A549 (cell line): Measurements from ENCODE around the gene FAM131B. TPM values are rescaled to one million over a fixed set of nuclear protein-coding genes. Genes with fewer than 3 reads are reported as not detected.

Experiments used
- ATAC-seq, 2 experiments: fragments of 200-7000 bp in 1 of 2; fragments of >200 bp in 1 of 2; cut with Nextera tagmentation in 1 of 2; cut with Tn5 transposase in 1 of 2; 3 replicates each; pipeline versions ENCODE4 v1.8.0 to v1.9.1; 2018 to 2020; ENCODE audit warnings: mild to moderate bottlenecking in 1 of 2, moderate library complexity in 1 of 2
- CTCF ChIA-PET: fragments of 300-600 bp; sonication (Branson Sonifier 250); formaldehyde crosslinking; extraction: SDS; loops from one replicate; lab custom pipeline; 2021; ENCODE audit warnings: antibody characterized with exemption, inconsistent platforms; lab: Yijun Ruan, JAX
- POLR2A ChIA-PET: fragments of 350-600 bp; formaldehyde crosslinking; extraction: SDS; loops from one replicate; lab custom pipeline; 2021; ENCODE audit warnings: antibody characterized with exemption, inconsistent platforms; lab: Yijun Ruan, JAX
- DNase-seq, 2 experiments: peaks; one replicate each; pipeline versions ENCODE4 v3.0.0 to v3.0.0-alpha.2; 2011 to 2016; ENCODE audit warnings: low read depth in 1 of 2, low spot score in 1 of 2
- FAIRE-seq: peaks from 2 replicates; lab custom pipeline; 2011; peaks lifted over from hg19 to GRCh38; lab: Jason Lieb, UNC
- H3K27ac ChIP-seq, 2 experiments: fragments of >200 bp; sonication (Bioruptor Twin); formaldehyde crosslinking; 3 replicates each; pipeline ENCODE4 v1.5.1; 2016 to 2017
- H3K4me1 ChIP-seq: fragments of >200 bp; sonication (Bioruptor Twin); formaldehyde crosslinking; 3 replicates; pipeline ENCODE4 v1.6.1; 2016
- H3K4me2 ChIP-seq: fragments of >200 bp; sonication (Bioruptor Twin); formaldehyde crosslinking; 3 replicates; pipeline ENCODE4 v1.6.1; 2016
- H3K4me3 ChIP-seq: fragments of >200 bp; sonication (Bioruptor Twin); formaldehyde crosslinking; 3 replicates; pipeline ENCODE4 v1.5.1; 2016
- H3K9me3 ChIP-seq: fragments of >200 bp; sonication (Bioruptor Twin); formaldehyde crosslinking; 3 replicates; pipeline ENCODE4 v1.6.1; 2016
- BCL3 ChIP-seq: fragments of >200 bp; sonication (Bioruptor Twin); formaldehyde crosslinking; IDR thresholded peaks from 3 replicates; pipeline ENCODE4 v1.6.1; 2016
- CBX2 ChIP-seq: fragments of 200-600 bp; sonication (generic); IDR thresholded peaks from 2 replicates; pipeline ENCODE4 v1.6.1; 2016; ENCODE audit warnings: low read depth, mild to moderate bottlenecking, borderline replicate concordance
- CEBPB ChIP-seq, 2 experiments: fragments of >200 bp in 1 of 2; sonication (Bioruptor Twin) in 1 of 2; formaldehyde crosslinking in 1 of 2; IDR thresholded peaks; 2 replicates each; pipeline ENCODE4 v1.6.1; 2012 to 2016
- CHD4 ChIP-seq: fragments of 200-600 bp; sonication (generic); IDR thresholded peaks from 2 replicates; pipeline ENCODE4 v1.6.1; 2016; ENCODE audit warnings: antibody characterized with exemption, mild to moderate bottlenecking, borderline replicate concordance
- CTCF ChIP-seq: fragments of >200 bp; sonication (Bioruptor Twin); formaldehyde crosslinking; IDR thresholded peaks from 3 replicates; pipeline ENCODE4 v1.5.1; 2016
- EHMT2 ChIP-seq: fragments of 200-600 bp; sonication (generic); IDR thresholded peaks from 2 replicates; pipeline ENCODE4 v1.6.1; 2016; ENCODE audit warnings: antibody characterized with exemption, low read depth, mild to moderate bottlenecking, moderate library complexity
- ELK1 ChIP-seq: fragments of 150-350 bp; IDR thresholded peaks from 2 replicates; pipeline ENCODE4 v1.6.1; 2014; ENCODE audit warnings: low read depth, mild to moderate bottlenecking, low read length
- ESRRA ChIP-seq: fragments of 150-350 bp; IDR thresholded peaks from 2 replicates; pipeline ENCODE4 v1.6.1; 2014; ENCODE audit warnings: mild to moderate bottlenecking, low read length, borderline replicate concordance
- FOSB ChIP-seq: fragments of 250-450 bp; sonication (Bioruptor Pico); IDR thresholded peaks from 2 replicates; pipeline ENCODE4 v1.5.0; 2020; ENCODE audit warnings: mild to moderate bottlenecking, moderate library complexity
- FOXS1 ChIP-seq: fragments of 250-450 bp; sonication (Bioruptor Pico); IDR thresholded peaks from 2 replicates; pipeline ENCODE4 v1.5.0; 2020; ENCODE audit warnings: mild to moderate bottlenecking, moderate library complexity
- HDAC2 ChIP-seq: fragments of 200-600 bp; sonication (generic); IDR thresholded peaks from 2 replicates; pipeline ENCODE4 v1.6.1; 2016
- HEYL ChIP-seq: fragments of 250-450 bp; sonication (Bioruptor Pico); IDR thresholded peaks from 2 replicates; pipeline ENCODE4 v1.8.0; 2021; ENCODE audit warnings: mild to moderate bottlenecking, moderate library complexity
- HOXB13 ChIP-seq: fragments of 250-450 bp; sonication (Bioruptor Pico); IDR thresholded peaks from 2 replicates; pipeline ENCODE4 v1.5.0; 2020; ENCODE audit warnings: low read depth, mild to moderate bottlenecking, moderate library complexity
- HOXB5 ChIP-seq: fragments of 250-450 bp; sonication (Bioruptor Pico); IDR thresholded peaks from 2 replicates; pipeline ENCODE4 v1.5.0; 2020; ENCODE audit warnings: mild to moderate bottlenecking, moderate library complexity
- KDM5A ChIP-seq: fragments of 200-600 bp; sonication (generic); IDR thresholded peaks from 2 replicates; pipeline ENCODE4 v1.6.1; 2016; ENCODE audit warnings: antibody characterized with exemption, mild to moderate bottlenecking
- MAFK ChIP-seq: fragments of 450-650 bp; IDR thresholded peaks from 2 replicates; pipeline ENCODE4 v1.6.1; 2014; ENCODE audit not compliant: partially characterized antibody
- MAX ChIP-seq: IDR thresholded peaks from 2 replicates; pipeline ENCODE4 v1.6.1; 2012
- MAZ ChIP-seq: fragments of 150-350 bp; IDR thresholded peaks from 2 replicates; pipeline ENCODE4 v1.6.1; 2014; ENCODE audit warnings: antibody characterized with exemption, low read depth, low read length, borderline replicate concordance
- MYC ChIP-seq: IDR thresholded peaks from 2 replicates; pipeline ENCODE4 v1.6.1; 2012; ENCODE audit warnings: mild to moderate bottlenecking, inconsistent platforms, low read length, improper control_type of control experiment, borderline replicate concordance
- NR3C1 ChIP-seq: fragments of >200 bp; sonication (Bioruptor Twin); formaldehyde crosslinking; IDR thresholded peaks from 3 replicates; pipeline ENCODE4 v1.6.1; 2017
- RAD21 ChIP-seq, 2 experiments: fragments of >200 bp in 1 of 2; sonication (Bioruptor Twin) in 1 of 2; formaldehyde crosslinking in 1 of 2; IDR thresholded peaks in 1 of 2; conservative IDR thresholded peaks in 1 of 2; 2 replicates in 1 of 2; 3 replicates in 1 of 2; pipeline ENCODE4 v1.6.1; 2012 to 2018; ENCODE audit warnings: inconsistent platforms in 1 of 2
- RARB ChIP-seq: fragments of 250-450 bp; sonication (Bioruptor Pico); IDR thresholded peaks from 2 replicates; pipeline ENCODE4 v1.8.0; 2021; ENCODE audit warnings: mild to moderate bottlenecking, moderate library complexity
- RFX5 ChIP-seq: fragments of 450-650 bp; IDR thresholded peaks from 2 replicates; pipeline ENCODE4 v1.7.1; 2014; ENCODE audit warnings: antibody characterized with exemption, mild to moderate bottlenecking, moderate library complexity
- SMC3 ChIP-seq: fragments of >200 bp; sonication (Bioruptor Twin); formaldehyde crosslinking; IDR thresholded peaks from 3 replicates; pipeline ENCODE4 v1.6.1; 2018; ENCODE audit warnings: inconsistent platforms
- SREBF2 ChIP-seq: fragments of 450-650 bp; IDR thresholded peaks from 2 replicates; pipeline ENCODE4 v1.6.1; 2014; ENCODE audit warnings: mild to moderate bottlenecking, moderate library complexity
- TP53 ChIP-seq: fragments of 250-450 bp; sonication (Bioruptor Pico); IDR thresholded peaks from 2 replicates; pipeline ENCODE4 v1.5.0; 2021; ENCODE audit warnings: mild to moderate bottlenecking, moderate library complexity
- ZC3H11A ChIP-seq: fragments of 450-650 bp; IDR thresholded peaks from 2 replicates; pipeline ENCODE4 v1.6.1; 2014; ENCODE audit warnings: antibody characterized with exemption, mild to moderate bottlenecking
- WGBS: methylation state at CpG from one replicate; pipeline ENCODE4 v1.1.6; 2017; ENCODE audit errors: missing lambda C conversion rate; 5-methylcytosine and 5-hydroxymethylcytosine counted together
- polyA plus RNA-seq, 4 experiments: library from polyadenylated mRNA; depleted of rRNA in 3 of 4; stranded (reverse); fragments of >200 nt; fragmentation: RNase III in 1 of 4; extraction: RNeasy Plus Mini Kit Qiagen cat#74134 plus additional on column Dnase treatment in 1 of 4; gene quantifications; 2 replicates in 3 of 4; 3 replicates in 1 of 4; pipeline ENCODE4 v1.2.3, GENCODE V29; 2011 to 2017

The FAM131B gene
- polyA plus RNA-seq, 2 of the 4 experiments (the other 2 are of a cell fraction), result 0.19 to 0.52 TPM

GRCh38 chr7:143391462-143392404 is 29.2 kb upstream of the FAM131B start (continued):
- no peak for TF ChIP-seq FOXS1 (CRISPR knock-in tag)
- TF ChIP-seq ESRRA, result no peak
- TF ChIP-seq SMC3, result no peak
- TF ChIP-seq HOXB13 (CRISPR knock-in tag), result no peak
- no peak for TF ChIP-seq MAX
- TF ChIP-seq CEBPB (IDR thresholded peaks at IDR 0.05), result no peak
- TF ChIP-seq, all 56 proteins: peak for 0

- no peak overlapping the region for H3K4me3 ChIP-seq
- CTCF ChIA-PET, result interaction anchor here (0.8 to 3.8 kb wide), 4 partner anchors 11 to 46 kb away, joined by 3 to 20 read pairs (median 12); no protein-coding TSS in a partner anchor
- H3K4me1 ChIP-seq, result peaks cover 19% of the 10 kb centered on the region; the same call in 1 of the 3 replicates
- POLR2A ChIA-PET, result no interaction called here
- TF ChIP-seq FOSB (CRISPR knock-in tag), result no peak
- no peak for TF ChIP-seq RFX5
- no peak for TF ChIP-seq ELK1
- no peak for TF ChIP-seq HEYL (CRISPR knock-in tag)
- TF ChIP-seq HOXB5 (CRISPR knock-in tag), result no peak
- TF ChIP-seq TP53 (CRISPR knock-in tag), result no peak
- no peak for TF ChIP-seq SREBF2
- no peak for TF ChIP-seq EHMT2
- no peak for TF ChIP-seq MYC
- no peak for TF ChIP-seq CBX2
- TF ChIP-seq NR3C1, result no peak
- no peak for TF ChIP-seq BCL3
- DNase-seq, result no peak
- no peak for FAIRE-seq
- no peak overlapping the region for H3K4me2 ChIP-seq
- no peak overlapping the region for H3K27ac ChIP-seq
- no peaks in the 10 kb centered on the region for H3K9me3 ChIP-seq
- WGBS, result 98% methylated on average over 9 of the region's 9 CpGs
- no peak for ATAC-seq
Measured at GRCh38 chr7:143390773-143391317, 28.3 kb upstream of the FAM131B start.

GRCh38 chr7:143390104-143390772 is 27.7 kb upstream of the FAM131B start:
- ATAC-seq (no peak), FAIRE-seq (no peak), DNase-seq (no peak)
- WGBS, result 93% methylated on average over 10 of the region's 10 CpGs
- Histone ChIP-seq H3K4me2 (no peak overlapping the region), H3K9me3 (no peaks in the 10 kb centered on the region), H3K4me3 (no peak overlapping the region), H3K27ac (no peak overlapping the region), H3K4me1 (peaks cover 21% of the 10 kb centered on the region; the same call in 1 of the 3 replicates)
- POLR2A ChIA-PET, result no interaction called here
- CTCF ChIA-PET, result interaction anchor here (0.8 to 3.8 kb wide), 4 partner anchors 10 to 45 kb away, joined by 3 to 20 read pairs (median 12); no protein-coding TSS in a partner anchor
- TF ChIP-seq CTCF (no peak), NR3C1 (no peak), SMC3 (no peak), RFX5 (no peak), MAZ (no peak), RAD21 (conservative IDR thresholded peaks at IDR 0.05 in 1 of 2, IDR thresholded peaks at IDR 0.05 in 1 of 2) (no peak), RARB (CRISPR knock-in tag) (no peak), SREBF2 (no peak), MAFK (no peak), CHD4 (no peak), MAX (no peak), ZC3H11A (no peak), ESRRA (no peak), HDAC2 (no peak), KDM5A (no peak)
